HEK293 (cell line): Measurements from ENCODE around the gene MTCH2.

ENCODE experiments used
- CTCF ChIA-PET: fragments of 350-600 bp; formaldehyde crosslinking; extraction: SDS; loops from one replicate; lab custom pipeline; 2021; ENCODE audit warnings: antibody characterized with exemption; lab: Yijun Ruan, JAX
- POLR2A ChIA-PET: fragments of 300-600 bp; formaldehyde crosslinking; extraction: SDS; loops from one replicate; lab custom pipeline; 2020; ENCODE audit warnings: antibody characterized with exemption, inconsistent platforms; lab: Yijun Ruan, JAX
- H3K27ac ChIP-seq: fragments of 200-500 bp; sonication (Bioruptor generic); 2 replicates; pipeline ENCODE4 v1.5.1; 2014; ENCODE audit warnings: low read depth, low read length, control low read depth, inconsistent platforms; ENCODE audit errors: extremely low read depth
- H3K36me3 ChIP-seq, 2 experiments: fragments of 200-500 bp in 1 of 2; sonication (Bioruptor generic) in 1 of 2; 1 replicate in 1 of 2; 2 replicates in 1 of 2; pipeline ENCODE4 v1.5.1; 2014 to 2017; ENCODE audit warnings: inconsistent platforms in 2 of 2, low read length in 2 of 2; ENCODE audit not compliant: control insufficient read depth in 2 of 2, insufficient read depth in 1 of 2
- H3K4me1 ChIP-seq: fragments of 200-500 bp; sonication (Bioruptor generic); 2 replicates; pipeline ENCODE4 v1.5.1; 2014; ENCODE audit warnings: mild to moderate bottlenecking, low read length, inconsistent platforms; ENCODE audit not compliant: control insufficient read depth, insufficient read depth
- H3K4me3 ChIP-seq: 2 replicates; pipeline ENCODE4 v1.5.1; 2011; ENCODE audit warnings: low read depth, mild to moderate bottlenecking, control low read depth, low read length, moderate library complexity
- H3K9me3 ChIP-seq: fragments of 200-500 bp; sonication (Bioruptor generic); 2 replicates; pipeline ENCODE4 v1.5.1; 2014; ENCODE audit warnings: low read depth, low read length, inconsistent platforms; ENCODE audit not compliant: control insufficient read depth, insufficient read depth
- BCL11B ChIP-seq: fragments of 450-650 bp; formaldehyde crosslinking; IDR thresholded peaks from 2 replicates; pipeline ENCODE4 v1.5.1; 2016; ENCODE audit warnings: low read depth, missing biosample characterization, missing genetic modification characterization
- KLF9 ChIP-seq: fragments of 450-650 bp; formaldehyde crosslinking; IDR thresholded peaks from 2 replicates; pipeline ENCODE4 v1.5.1; 2016; ENCODE audit warnings: missing biosample characterization, missing genetic modification characterization, low read depth
- YY1 ChIP-seq: fragments of 450-650 bp; formaldehyde crosslinking; IDR thresholded peaks from 2 replicates; pipeline ENCODE4 v1.5.1; 2018; ENCODE audit warnings: missing biosample characterization, missing genetic modification characterization
- ZBTB17 ChIP-seq: fragments of 450-650 bp; formaldehyde crosslinking; IDR thresholded peaks from 2 replicates; pipeline ENCODE4 v1.5.1; 2016; ENCODE audit warnings: missing biosample characterization, missing genetic modification characterization
- ZBTB48 ChIP-seq: fragments of 450-650 bp; formaldehyde crosslinking; IDR thresholded peaks from 2 replicates; pipeline ENCODE4 v1.5.1; 2016; ENCODE audit warnings: missing biosample characterization, missing genetic modification characterization
- ZFHX2 ChIP-seq: fragments of 450-650 bp; formaldehyde crosslinking; conservative IDR thresholded peaks from 2 replicates; pipeline ENCODE4 v1.5.1; 2016; ENCODE audit warnings: missing biosample characterization, missing genetic modification characterization
- ZFP37 ChIP-seq: fragments of 450-650 bp; formaldehyde crosslinking; IDR thresholded peaks from 2 replicates; pipeline ENCODE4 v1.5.1; 2016; ENCODE audit warnings: missing biosample characterization, missing genetic modification characterization
- ZNF155 ChIP-seq: fragments of 450-650 bp; formaldehyde crosslinking; IDR thresholded peaks from 2 replicates; pipeline ENCODE4 v1.5.1; 2016; ENCODE audit warnings: missing biosample characterization, missing genetic modification characterization
- ZNF16 ChIP-seq: fragments of 450-650 bp; formaldehyde crosslinking; IDR thresholded peaks from 2 replicates; pipeline ENCODE4 v1.5.1; 2016; ENCODE audit warnings: low read depth, missing biosample characterization, missing genetic modification characterization
- ZNF202 ChIP-seq: fragments of 450-650 bp; formaldehyde crosslinking; IDR thresholded peaks from 2 replicates; pipeline ENCODE4 v1.5.1; 2016; ENCODE audit warnings: missing biosample characterization, missing genetic modification characterization, borderline replicate concordance
- ZNF311 ChIP-seq: fragments of 450-650 bp; formaldehyde crosslinking; IDR thresholded peaks from 2 replicates; pipeline ENCODE4 v1.5.1; 2017; ENCODE audit warnings: missing biosample characterization, missing genetic modification characterization, borderline replicate concordance
- ZNF341 ChIP-seq: fragments of 450-650 bp; formaldehyde crosslinking; IDR thresholded peaks from 2 replicates; pipeline ENCODE4; 2016; ENCODE audit warnings: low read depth, missing biosample characterization, missing genetic modification characterization
- ZNF391 ChIP-seq: fragments of 450-650 bp; formaldehyde crosslinking; IDR thresholded peaks from 2 replicates; pipeline ENCODE4 v1.5.1; 2016; ENCODE audit warnings: low read depth, missing biosample characterization, missing genetic modification characterization, borderline replicate concordance
- ZNF416 ChIP-seq: fragments of 450-650 bp; formaldehyde crosslinking; IDR thresholded peaks from 2 replicates; pipeline ENCODE4 v1.5.1; 2016; ENCODE audit warnings: missing biosample characterization, missing genetic modification characterization
- ZNF426 ChIP-seq: fragments of 450-650 bp; formaldehyde crosslinking; IDR thresholded peaks from 2 replicates; pipeline ENCODE4 v1.5.1; 2017; ENCODE audit warnings: missing biosample characterization, missing genetic modification characterization, mild to moderate bottlenecking, inconsistent platforms, moderate library complexity
- ZNF514 ChIP-seq: fragments of 450-650 bp; formaldehyde crosslinking; IDR thresholded peaks from 2 replicates; pipeline ENCODE4 v1.5.1; 2016; ENCODE audit warnings: missing biosample characterization, missing genetic modification characterization
- ZNF768 ChIP-seq: fragments of 450-650 bp; formaldehyde crosslinking; IDR thresholded peaks from 2 replicates; pipeline ENCODE4 v1.5.1; 2018; ENCODE audit warnings: missing biosample characterization, mild to moderate bottlenecking, missing genetic modification characterization
- ZNF792 ChIP-seq: fragments of 450-650 bp; formaldehyde crosslinking; IDR thresholded peaks from 2 replicates; pipeline ENCODE4 v1.5.1; 2016; ENCODE audit warnings: missing biosample characterization, missing genetic modification characterization
- TF ChIP-seq, protein P1 (sequence below): fragments of 450-650 bp; formaldehyde crosslinking; IDR thresholded peaks from 2 replicates; pipeline ENCODE4 v1.5.1; 2017; ENCODE audit warnings: missing biosample characterization, mild to moderate bottlenecking, missing genetic modification characterization, moderate library complexity
- TF ChIP-seq, protein P2 (sequence below): fragments of 450-650 bp; IDR thresholded peaks from 2 replicates; pipeline ENCODE4 v1.5.1; 2018; ENCODE audit warnings: missing biosample characterization, mild to moderate bottlenecking, missing genetic modification characterization
- TF ChIP-seq, protein P3 (sequence below): fragments of 450-650 bp; IDR thresholded peaks from 2 replicates; pipeline ENCODE4 v1.5.1; 2018; ENCODE audit warnings: missing biosample characterization, missing genetic modification characterization
- TF ChIP-seq, protein P4 (sequence below): fragments of 450-650 bp; formaldehyde crosslinking; IDR thresholded peaks from 2 replicates; pipeline ENCODE4 v1.5.1; 2016; ENCODE audit warnings: missing biosample characterization, missing genetic modification characterization
- TF ChIP-seq, protein P5 (sequence below): fragments of 450-650 bp; formaldehyde crosslinking; IDR thresholded peaks from 2 replicates; pipeline ENCODE4 v1.5.1; 2016; ENCODE audit warnings: missing biosample characterization, missing genetic modification characterization

The MTCH2 gene

DNA sequence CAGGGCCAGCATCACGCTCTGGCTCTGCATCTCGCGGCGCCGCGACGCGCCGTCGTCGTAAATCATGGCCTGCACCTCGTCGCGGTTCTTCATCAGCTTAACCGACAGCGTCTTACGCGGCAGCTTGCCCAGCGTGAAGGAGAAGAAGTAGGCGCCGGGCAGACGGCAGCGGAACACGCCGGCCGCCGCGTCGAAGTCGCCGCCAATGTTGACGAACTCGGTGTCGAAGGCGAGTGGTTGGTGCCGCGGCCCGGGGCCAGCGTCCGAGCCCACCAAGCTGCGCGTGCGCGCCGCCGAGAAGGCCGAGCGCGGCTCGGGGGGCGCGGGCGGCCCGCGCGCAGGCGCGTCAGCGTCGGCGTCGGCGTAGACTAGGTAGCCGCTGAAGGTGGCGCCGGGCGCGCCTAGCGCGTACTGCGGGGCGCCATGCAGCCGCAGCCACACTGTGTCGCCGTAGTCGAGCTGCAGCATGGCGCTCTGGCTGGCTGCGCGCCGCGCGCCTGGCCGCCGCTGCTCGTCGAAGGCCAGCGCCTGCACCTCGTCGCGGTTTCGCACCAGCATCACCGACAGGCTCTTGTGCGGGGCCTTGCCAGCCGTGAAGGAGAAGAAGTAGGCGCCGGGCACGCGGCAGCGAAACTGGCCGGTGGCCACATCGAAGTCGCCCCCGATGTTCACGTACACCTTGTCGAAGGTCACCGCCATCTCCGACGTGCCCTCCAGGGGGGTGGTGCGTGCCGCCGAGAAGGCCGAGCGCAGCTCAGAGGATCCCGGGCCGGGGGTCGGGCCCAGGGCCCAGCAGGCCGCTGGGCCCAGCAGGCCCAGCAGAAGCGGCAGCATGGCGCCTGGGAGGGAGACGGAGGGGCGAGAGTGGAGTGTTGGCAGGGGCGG, 52.1 kb downstream of the MTCH2 start:
- Histone ChIP-seq H3K36me3 (peaks cover under 1 to 3% of the 10 kb centered on the region in 2 experiments; a peak in 2 of 3 replicates), H3K27ac (no peak overlapping the region), H3K4me1 (no peaks in the 10 kb centered on the region), H3K4me3 (no peak overlapping the region), H3K9me3 (no peaks in the 10 kb centered on the region)
- no peak for TF ChIP-seq ZFHX2
- no peak for TF ChIP-seq YY1 (tag by site-specific recombination)
- POLR2A ChIA-PET = no interaction called here
- CTCF ChIA-PET = interaction anchor here (0.6 kb wide), 1 partner anchor 217 kb away, joined by 3 read pairs; no protein-coding TSS in a partner anchor

DNA sequence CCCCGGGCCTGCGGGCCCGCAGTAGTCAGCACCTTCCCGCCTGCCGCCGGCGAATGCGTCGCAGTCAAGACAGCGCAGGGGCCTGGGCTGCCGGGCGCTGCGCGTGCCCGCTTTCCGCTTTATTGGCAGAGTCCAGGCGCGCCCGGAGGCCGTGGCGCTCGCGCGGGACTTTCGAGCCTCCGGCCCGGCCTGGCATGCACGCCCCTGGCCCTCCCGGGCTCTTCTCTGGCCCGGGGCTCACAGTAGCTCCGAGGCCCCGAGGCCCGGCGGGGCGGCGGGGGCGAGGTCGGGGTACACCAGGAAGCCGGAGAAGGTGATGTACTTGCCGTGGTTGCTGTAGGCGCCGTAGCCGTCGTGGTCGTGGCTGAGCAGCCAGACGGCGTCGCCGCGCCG, 52.8 kb downstream of the MTCH2 start:
- POLR2A ChIA-PET = no interaction called here
- Histone ChIP-seq H3K27ac (no peak overlapping the region), H3K4me3 (no peak overlapping the region), H3K4me1 (no peaks in the 10 kb centered on the region), H3K9me3 (no peaks in the 10 kb centered on the region)
- CTCF ChIA-PET = no interaction called here
- TF ChIP-seq BCL11B (tag by site-specific recombination) (no peak), ZNF202 (tag by site-specific recombination) (no peak), ZNF311 (tag by site-specific recombination) (no peak), ZNF16 (tag by site-specific recombination) (no peak), KLF9 (no peak), ZNF416 (tag by site-specific recombination) (no peak), ZNF768 (tag by site-specific recombination) (no peak), ZNF341 (tag by site-specific recombination) (no peak), ZNF514 (no peak), ZNF391 (no peak)
- TF ChIP-seq, protein P1, sequence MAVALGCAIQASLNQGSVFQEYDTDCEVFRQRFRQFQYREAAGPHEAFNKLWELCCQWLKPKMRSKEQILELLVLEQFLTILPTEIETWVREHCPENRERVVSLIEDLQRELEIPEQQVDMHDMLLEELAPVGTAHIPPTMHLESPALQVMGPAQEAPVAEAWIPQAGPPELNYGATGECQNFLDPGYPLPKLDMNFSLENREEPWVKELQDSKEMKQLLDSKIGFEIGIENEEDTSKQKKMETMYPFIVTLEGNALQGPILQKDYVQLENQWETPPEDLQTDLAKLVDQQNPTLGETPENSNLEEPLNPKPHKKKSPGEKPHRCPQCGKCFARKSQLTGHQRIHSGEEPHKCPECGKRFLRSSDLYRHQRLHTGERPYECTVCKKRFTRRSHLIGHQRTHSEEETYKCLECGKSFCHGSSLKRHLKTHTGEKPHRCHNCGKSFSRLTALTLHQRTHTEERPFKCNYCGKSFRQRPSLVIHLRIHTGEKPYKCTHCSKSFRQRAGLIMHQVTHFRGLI (tag by site-specific recombination) = no peak
- TF ChIP-seq, protein P2, sequence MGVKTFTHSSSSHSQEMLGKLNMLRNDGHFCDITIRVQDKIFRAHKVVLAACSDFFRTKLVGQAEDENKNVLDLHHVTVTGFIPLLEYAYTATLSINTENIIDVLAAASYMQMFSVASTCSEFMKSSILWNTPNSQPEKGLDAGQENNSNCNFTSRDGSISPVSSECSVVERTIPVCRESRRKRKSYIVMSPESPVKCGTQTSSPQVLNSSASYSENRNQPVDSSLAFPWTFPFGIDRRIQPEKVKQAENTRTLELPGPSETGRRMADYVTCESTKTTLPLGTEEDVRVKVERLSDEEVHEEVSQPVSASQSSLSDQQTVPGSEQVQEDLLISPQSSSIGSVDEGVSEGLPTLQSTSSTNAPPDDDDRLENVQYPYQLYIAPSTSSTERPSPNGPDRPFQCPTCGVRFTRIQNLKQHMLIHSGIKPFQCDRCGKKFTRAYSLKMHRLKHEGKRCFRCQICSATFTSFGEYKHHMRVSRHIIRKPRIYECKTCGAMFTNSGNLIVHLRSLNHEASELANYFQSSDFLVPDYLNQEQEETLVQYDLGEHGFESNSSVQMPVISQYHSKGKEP = no peak
- TF ChIP-seq, protein P3, sequence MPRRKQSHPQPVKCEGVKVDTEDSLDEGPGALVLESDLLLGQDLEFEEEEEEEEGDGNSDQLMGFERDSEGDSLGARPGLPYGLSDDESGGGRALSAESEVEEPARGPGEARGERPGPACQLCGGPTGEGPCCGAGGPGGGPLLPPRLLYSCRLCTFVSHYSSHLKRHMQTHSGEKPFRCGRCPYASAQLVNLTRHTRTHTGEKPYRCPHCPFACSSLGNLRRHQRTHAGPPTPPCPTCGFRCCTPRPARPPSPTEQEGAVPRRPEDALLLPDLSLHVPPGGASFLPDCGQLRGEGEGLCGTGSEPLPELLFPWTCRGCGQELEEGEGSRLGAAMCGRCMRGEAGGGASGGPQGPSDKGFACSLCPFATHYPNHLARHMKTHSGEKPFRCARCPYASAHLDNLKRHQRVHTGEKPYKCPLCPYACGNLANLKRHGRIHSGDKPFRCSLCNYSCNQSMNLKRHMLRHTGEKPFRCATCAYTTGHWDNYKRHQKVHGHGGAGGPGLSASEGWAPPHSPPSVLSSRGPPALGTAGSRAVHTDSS = no peak
- TF ChIP-seq, all 188 proteins: peak for 0
- peaks cover 4 to 8% of the 10 kb centered on the region in 2 experiments; a peak in 2 of 3 replicates for H3K36me3 ChIP-seq

DNA sequence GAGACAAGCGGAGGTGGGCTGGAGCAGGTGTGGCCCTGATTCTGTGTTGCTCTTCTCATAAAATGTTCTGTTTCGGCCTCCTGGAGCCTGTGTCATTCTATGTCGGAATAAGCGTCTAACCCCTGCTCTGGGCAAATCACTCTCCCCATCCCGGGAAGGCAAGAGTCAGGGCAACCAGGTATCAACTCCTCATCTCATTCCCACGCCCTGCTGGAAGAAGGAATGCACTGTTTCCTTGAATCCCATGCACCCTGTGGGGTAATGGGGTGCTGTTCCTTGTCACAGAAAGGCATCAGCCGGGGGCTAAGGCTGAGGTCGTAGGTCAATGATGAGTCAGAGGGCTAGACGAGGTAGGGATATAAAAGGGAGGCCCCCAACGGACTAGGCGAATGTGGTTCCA, 53.2 kb downstream of the MTCH2 start:
- no peaks in the 10 kb centered on the region for H3K4me1 ChIP-seq
- POLR2A ChIA-PET = no interaction called here
- no peak overlapping the region for H3K4me3 ChIP-seq
- CTCF ChIA-PET = no interaction called here
- no peaks in the 10 kb centered on the region for H3K9me3 ChIP-seq
- peaks cover 4 to 13% of the 10 kb centered on the region in 2 experiments; a peak in 2 of 3 replicates for H3K36me3 ChIP-seq
- no peak overlapping the region for H3K27ac ChIP-seq
- TF ChIP-seq ZFP37 (no peak), ZBTB17 (tag by site-specific recombination) (no peak), ZBTB48 (tag by site-specific recombination) (no peak), ZNF155 (tag by site-specific recombination) (no peak), ZNF426 (tag by site-specific recombination) (no peak), ZNF792 (tag by site-specific recombination) (no peak)
- TF ChIP-seq, protein P4, sequence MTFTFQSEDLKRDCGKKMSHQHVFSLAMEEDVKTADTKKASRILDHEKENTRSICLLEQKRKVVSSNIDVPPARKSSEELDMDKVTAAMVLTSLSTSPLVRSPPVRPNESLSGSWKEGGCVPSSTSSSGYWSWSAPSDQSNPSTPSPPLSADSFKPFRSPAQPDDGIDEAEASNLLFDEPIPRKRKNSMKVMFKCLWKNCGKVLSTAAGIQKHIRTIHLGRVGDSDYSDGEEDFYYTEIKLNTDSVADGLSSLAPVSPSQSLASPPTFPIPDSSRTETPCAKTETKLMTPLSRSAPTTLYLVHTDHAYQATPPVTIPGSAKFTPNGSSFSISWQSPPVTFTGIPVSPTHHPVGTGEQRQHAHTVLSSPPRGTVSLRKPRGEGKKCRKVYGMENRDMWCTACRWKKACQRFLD (tag by site-specific recombination) = no peak
- TF ChIP-seq, protein P5, sequence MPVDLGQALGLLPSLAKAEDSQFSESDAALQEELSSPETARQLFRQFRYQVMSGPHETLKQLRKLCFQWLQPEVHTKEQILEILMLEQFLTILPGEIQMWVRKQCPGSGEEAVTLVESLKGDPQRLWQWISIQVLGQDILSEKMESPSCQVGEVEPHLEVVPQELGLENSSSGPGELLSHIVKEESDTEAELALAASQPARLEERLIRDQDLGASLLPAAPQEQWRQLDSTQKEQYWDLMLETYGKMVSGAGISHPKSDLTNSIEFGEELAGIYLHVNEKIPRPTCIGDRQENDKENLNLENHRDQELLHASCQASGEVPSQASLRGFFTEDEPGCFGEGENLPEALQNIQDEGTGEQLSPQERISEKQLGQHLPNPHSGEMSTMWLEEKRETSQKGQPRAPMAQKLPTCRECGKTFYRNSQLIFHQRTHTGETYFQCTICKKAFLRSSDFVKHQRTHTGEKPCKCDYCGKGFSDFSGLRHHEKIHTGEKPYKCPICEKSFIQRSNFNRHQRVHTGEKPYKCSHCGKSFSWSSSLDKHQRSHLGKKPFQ (tag by site-specific recombination) = no peak
- TF ChIP-seq, protein P1 (tag by site-specific recombination) = no peak
